Prostate gland (tissue), 2 donors: ENCODE results near the gene EPYC.

Experiments
- CTCF ChIP-seq, 4 experiments: fragments of 200-600 bp in 2 of 4; fragments of 450-650 bp in 2 of 4; sonication (generic) in 2 of 4; IDR thresholded peaks; 1 replicate in 3 of 4; 2 replicates in 1 of 4; pipeline ENCODE4 v1.5.1; 2016 to 2019; ENCODE audit warnings: antibody characterized with exemption in 4 of 4, mild to moderate bottlenecking in 2 of 4, moderate library complexity in 2 of 4
- POLR2A ChIP-seq: fragments of 450-650 bp; IDR thresholded peaks from one replicate; pipeline ENCODE4 v1.6.1; 2016; ENCODE audit warnings: antibody characterized with exemption, mild to moderate bottlenecking

GRCh38 chr12:91052026-91052425 is 47.3 kb upstream of the EPYC start:
- TF ChIP-seq POLR2A (no peak), CTCF (IDR thresholded peaks at IDR 0.05) (no peak)
